Trophoblast cell (in vitro differentiated cells and primary cell): ENCODE data around the gene PRIMA1.

Experiments used
- DNase-seq, 2 donors: peaks; one replicate each; pipeline ENCODE4 v3.0.0-alpha.2; 2016
- H2AFZ ChIP-seq: 2 replicates; pipeline ENCODE4 v1.6.1; 2013; ENCODE audit warnings: low read length, moderate library complexity, mild to moderate bottlenecking; ENCODE audit not compliant: insufficient read depth, poor library complexity
- H2AK5ac ChIP-seq: 2 replicates; pipeline ENCODE4 v1.6.1; 2013; ENCODE audit warnings: mild to moderate bottlenecking, low read length
- H2BK120ac ChIP-seq: 2 replicates; pipeline ENCODE4 v1.6.1; 2013; ENCODE audit warnings: low read length, mild to moderate bottlenecking, moderate library complexity; ENCODE audit not compliant: insufficient read depth, poor library complexity
- H2BK12ac ChIP-seq: 2 replicates; pipeline ENCODE4 v1.6.1; 2013; ENCODE audit warnings: mild to moderate bottlenecking, low read length, moderate library complexity
- H2BK5ac ChIP-seq: 2 replicates; pipeline ENCODE4 v1.6.1; 2013; ENCODE audit warnings: low read length, low read depth, moderate library complexity, mild to moderate bottlenecking; ENCODE audit not compliant: poor library complexity
- H3K14ac ChIP-seq: 2 replicates; pipeline ENCODE4 v1.6.1; 2013; ENCODE audit warnings: mild to moderate bottlenecking, low read length
- H3K18ac ChIP-seq: 2 replicates; pipeline ENCODE4 v1.6.1; 2013; ENCODE audit warnings: mild to moderate bottlenecking, low read length
- H3K23ac ChIP-seq: 2 replicates; pipeline ENCODE4 v1.6.1; 2013; ENCODE audit warnings: low read length
- H3K27ac ChIP-seq: 2 replicates; pipeline ENCODE4 v1.5.1; 2013; ENCODE audit warnings: low read depth, mild to moderate bottlenecking, inconsistent platforms, low read length, moderate library complexity
- H3K27me3 ChIP-seq: 2 replicates; pipeline ENCODE4 v1.6.1; 2013; ENCODE audit warnings: inconsistent platforms, mild to moderate bottlenecking, low read length, moderate library complexity; ENCODE audit not compliant: insufficient read depth
- H3K36me3 ChIP-seq, 2 experiments: 1 replicate in 1 of 2; 2 replicates in 1 of 2; pipeline ENCODE4 v1.6.1; 2013; ENCODE audit warnings: low read length in 2 of 2, mild to moderate bottlenecking in 2 of 2, moderate library complexity in 1 of 2; ENCODE audit not compliant: insufficient read depth in 2 of 2, control insufficient read depth in 1 of 2
- H3K4ac ChIP-seq: 2 replicates; pipeline ENCODE4 v1.6.1; 2013; ENCODE audit warnings: low read depth, mild to moderate bottlenecking, low read length, moderate library complexity
- H3K4me1 ChIP-seq, 2 experiments: 1 replicate in 1 of 2; 2 replicates in 1 of 2; pipeline ENCODE4 v1.6.1; 2013; ENCODE audit warnings: low read length in 2 of 2, mild to moderate bottlenecking in 2 of 2, moderate library complexity in 1 of 2; ENCODE audit not compliant: insufficient read depth in 2 of 2, control insufficient read depth in 1 of 2
- H3K4me2 ChIP-seq: 2 replicates; pipeline ENCODE4 v1.6.1; 2013; ENCODE audit warnings: inconsistent platforms, mild to moderate bottlenecking, low read length, moderate library complexity
- H3K4me3 ChIP-seq: 2 replicates; pipeline ENCODE4 v1.5.1; 2013; ENCODE audit warnings: mild to moderate bottlenecking, low read depth, low read length, inconsistent platforms
- H3K79me1 ChIP-seq: one replicate; pipeline ENCODE4 v1.6.1; 2013; ENCODE audit warnings: low read length
- H3K79me2 ChIP-seq: 2 replicates; pipeline ENCODE4 v1.6.1; 2013; ENCODE audit warnings: low read length, mild to moderate bottlenecking; ENCODE audit not compliant: control insufficient read depth, insufficient read depth, poor library complexity
- H3K9ac ChIP-seq: 2 replicates; pipeline ENCODE4 v1.6.1; 2013; ENCODE audit warnings: mild to moderate bottlenecking, low read length
- H3K9me3 ChIP-seq: 2 replicates; pipeline ENCODE4 v1.6.1; 2013; ENCODE audit warnings: low read depth, mild to moderate bottlenecking, control low read depth, inconsistent platforms, low read length; ENCODE audit not compliant: insufficient read depth
- H4K12ac ChIP-seq: 2 replicates; pipeline ENCODE4 v1.6.1; 2013; ENCODE audit warnings: low read depth, mild to moderate bottlenecking, low read length, moderate library complexity
- H4K8ac ChIP-seq: 2 replicates; pipeline ENCODE4 v1.6.1; 2013; ENCODE audit warnings: low read depth, mild to moderate bottlenecking, low read length, moderate library complexity
- H4K91ac ChIP-seq: one replicate; pipeline ENCODE4 v1.6.1; 2013; ENCODE audit warnings: low read depth, mild to moderate bottlenecking, low read length, moderate library complexity
- WGBS: extraction: QIAGEN DNeasy Blood & Tissue Kit; methylation state at CpG from one replicate; pipeline ENCODE4 v1.1.7; 2013; ENCODE audit warnings: missing lambda C conversion rate; ENCODE audit not compliant: insufficient read length, insufficient coverage; ENCODE audit errors: extremely low coverage; 5-methylcytosine and 5-hydroxymethylcytosine counted together

Gene PRIMA1

GRCh38 chr14:93731753-93732152, 56.5 kb downstream of the PRIMA1 start:
- Histone ChIP-seq H2BK120ac (no peak overlapping the region), H4K91ac (no peak overlapping the region), H2AK5ac (no peak overlapping the region), H3K23ac (no peak overlapping the region), H4K8ac (no peak overlapping the region), H3K27me3 (no peaks in the 10 kb centered on the region), H3K9me3 (peaks cover 6% of the 10 kb centered on the region), H3K4me2 (no peak overlapping the region), H3K9ac (no peak overlapping the region), H3K36me3 (no peaks in the 10 kb centered on the region), H3K4me1 (no peaks in the 10 kb centered on the region), H2BK12ac (no peak overlapping the region), H2BK5ac (no peak overlapping the region), H3K4me3 (no peak overlapping the region), H3K79me1 (no peaks in the 10 kb centered on the region), H3K27ac (no peak overlapping the region), H3K4ac (no peak overlapping the region), H2AFZ (no peak overlapping the region), H3K18ac (no peak overlapping the region), H3K14ac (no peak overlapping the region), H4K12ac (no peak overlapping the region), H3K79me2 (no peaks in the 10 kb centered on the region)
- no CpG with 5 or more reads among the region's 7 CpGs for WGBS
- no peak for DNase-seq

- H3K79me2 ChIP-seq = no peaks in the 10 kb centered on the region
- no peaks in the 10 kb centered on the region for H3K27me3 ChIP-seq
- H3K18ac ChIP-seq = no peak overlapping the region
- H2AFZ ChIP-seq = no peak overlapping the region
- no peak for DNase-seq
- H2BK120ac ChIP-seq = no peak overlapping the region
- no peak overlapping the region for H3K23ac ChIP-seq
- H4K91ac ChIP-seq = no peak overlapping the region
- no peak overlapping the region for H3K14ac ChIP-seq
- no peaks in the 10 kb centered on the region for H3K79me1 ChIP-seq
- WGBS = no CpG with 5 or more reads among the region's 10 CpGs
- H3K36me3 ChIP-seq = no peaks in the 10 kb centered on the region
- no peak overlapping the region for H2AK5ac ChIP-seq
- H3K4me2 ChIP-seq = no peak overlapping the region
- H3K4me1 ChIP-seq = no peaks in the 10 kb centered on the region
- H3K4me3 ChIP-seq = no peak overlapping the region
- H4K12ac ChIP-seq = no peak overlapping the region
- no peak overlapping the region for H4K8ac ChIP-seq
- no peak overlapping the region for H2BK12ac ChIP-seq
- H3K9ac ChIP-seq = no peak overlapping the region
- no peak overlapping the region for H3K27ac ChIP-seq
- H2BK5ac ChIP-seq = no peak overlapping the region
- peaks cover 6% of the 10 kb centered on the region for H3K9me3 ChIP-seq
- no peak overlapping the region for H3K4ac ChIP-seq
These were observed 58.3 kb downstream of the PRIMA1 start for GRCh38 chr14:93729993-93730392.

- Histone ChIP-seq H3K36me3 (no peaks in the 10 kb centered on the region), H2BK12ac (no peak overlapping the region), H3K27ac (no peak overlapping the region), H3K9me3 (peaks cover 6% of the 10 kb centered on the region), H3K4me3 (no peak overlapping the region), H3K4me2 (no peak overlapping the region), H4K12ac (no peak overlapping the region), H2AFZ (no peak overlapping the region), H3K9ac (no peak overlapping the region), H3K18ac (no peak overlapping the region), H3K4ac (no peak overlapping the region), H4K91ac (no peak overlapping the region), H3K79me1 (no peaks in the 10 kb centered on the region), H3K14ac (no peak overlapping the region), H2AK5ac (no peak overlapping the region), H3K79me2 (no peaks in the 10 kb centered on the region), H3K4me1 (no peaks in the 10 kb centered on the region), H2BK5ac (no peak overlapping the region), H2BK120ac (no peak overlapping the region), H4K8ac (no peak overlapping the region), H3K27me3 (no peaks in the 10 kb centered on the region), H3K23ac (no peak overlapping the region)
- no CpG with 5 or more reads among the region's 8 CpGs for WGBS
- no peak for DNase-seq
These were observed 59.7 kb downstream of the PRIMA1 start for GRCh38 chr14:93728651-93729016.

- Histone ChIP-seq H3K14ac (no peak overlapping the region), H4K12ac (no peak overlapping the region), H3K79me1 (no peaks in the 10 kb centered on the region), H2BK12ac (no peak overlapping the region), H3K23ac (no peak overlapping the region), H2AFZ (no peak overlapping the region), H3K9me3 (peaks cover 6% of the 10 kb centered on the region), H3K36me3 (no peaks in the 10 kb centered on the region), H4K8ac (no peak overlapping the region), H3K27ac (no peak overlapping the region), H3K4me2 (no peak overlapping the region), H3K18ac (no peak overlapping the region), H2AK5ac (no peak overlapping the region), H3K4me3 (no peak overlapping the region), H2BK5ac (no peak overlapping the region), H3K4me1 (no peaks in the 10 kb centered on the region), H3K79me2 (no peaks in the 10 kb centered on the region), H2BK120ac (no peak overlapping the region), H4K91ac (no peak overlapping the region), H3K4ac (no peak overlapping the region), H3K9ac (no peak overlapping the region), H3K27me3 (no peaks in the 10 kb centered on the region)
- no CpG with 5 or more reads among the region's 19 CpGs for WGBS
- DNase-seq = no peak
These were observed 60.2 kb downstream of the PRIMA1 start for GRCh38 chr14:93727917-93728650.
